ENCODE data around the gene SUPT6H. TPM values are rescaled to one million over a fixed set of nuclear protein-coding genes. Genes with fewer than 3 reads are reported as not detected.
"Not testable (repeated sequence)": the region's sequence is repeated elsewhere in the genome, so short reads cannot be mapped to it uniquely, and the experiment has no call there.

Gene SUPT6H
- total RNA-seq, 1 donor from 2014 or later: 84.3 TPM

DNA sequence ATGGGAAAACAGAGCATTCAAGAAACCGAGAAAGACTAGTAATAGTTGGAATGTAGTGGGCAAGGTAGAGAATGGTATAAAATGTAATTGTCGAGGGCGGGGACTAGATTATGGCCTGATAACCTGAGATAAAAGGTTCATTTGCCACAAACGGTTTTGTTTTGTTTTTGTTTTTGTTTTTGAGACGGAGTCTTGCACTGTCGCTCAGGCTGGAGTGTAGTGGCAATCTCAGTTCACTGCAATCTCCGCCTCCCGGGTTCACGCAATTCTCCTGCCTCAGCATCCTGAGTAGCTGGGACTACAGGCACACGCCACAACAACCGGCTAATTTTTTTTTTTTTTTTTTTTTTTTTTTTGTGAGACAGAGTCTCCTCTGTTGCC, 67.9 kb downstream of the SUPT6H start:
- intact Hi-C loops (cut with micrococcal nuclease): loop anchor here (2.0 to 5.0 kb wide), 5 partner anchors 32 to 837 kb away; partner anchors contain the start of genes ABHD15, FAM222B, NUFIP2 and TP53I13

DNA sequence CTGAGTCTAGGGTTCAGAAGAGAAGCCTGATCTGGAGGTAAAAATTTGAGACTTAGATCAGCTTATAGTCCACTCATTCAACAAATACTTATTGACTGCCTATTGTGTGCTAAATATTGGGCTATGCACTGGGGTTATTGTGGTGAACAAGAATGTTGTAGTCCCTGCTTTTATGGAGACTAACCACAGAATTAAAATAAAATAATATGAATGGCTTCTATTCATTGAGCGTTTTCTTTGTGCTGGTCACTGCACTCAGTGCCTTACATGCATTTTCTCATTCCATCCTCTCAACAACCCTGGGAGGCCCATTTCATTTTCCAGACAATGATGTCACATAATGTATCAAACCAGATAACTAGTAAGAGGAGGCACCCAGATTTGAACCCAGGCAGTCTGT, 71.3 kb downstream of the SUPT6H start:
- intact Hi-C loops (cut with micrococcal nuclease): no loop called here

DNA sequence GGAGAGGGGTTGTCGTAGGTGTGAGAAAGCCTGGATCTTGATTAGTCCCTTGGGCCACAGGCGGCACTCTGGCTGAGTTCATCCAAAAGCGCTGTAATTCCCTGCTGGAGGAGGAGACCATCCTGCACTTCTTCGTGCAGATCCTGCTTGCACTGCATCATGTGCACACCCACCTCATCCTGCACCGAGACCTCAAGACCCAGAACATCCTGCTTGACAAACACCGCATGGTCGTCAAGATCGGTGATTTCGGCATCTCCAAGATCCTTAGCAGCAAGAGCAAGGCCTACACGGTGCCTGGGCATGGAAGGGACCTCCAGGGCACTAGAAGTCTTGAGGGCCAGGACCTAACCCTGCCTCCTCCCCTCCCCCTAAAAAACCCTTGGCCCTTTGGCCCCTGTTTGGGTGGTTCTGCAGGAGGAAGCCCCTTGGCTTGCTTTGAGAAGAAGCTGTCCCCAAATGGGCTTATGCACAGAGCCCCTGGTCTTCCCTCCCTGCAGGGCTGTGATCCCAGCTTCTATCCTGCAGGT, 72.8 kb downstream of the SUPT6H start:
- intact Hi-C loops (cut with micrococcal nuclease): no loop called here

DNA sequence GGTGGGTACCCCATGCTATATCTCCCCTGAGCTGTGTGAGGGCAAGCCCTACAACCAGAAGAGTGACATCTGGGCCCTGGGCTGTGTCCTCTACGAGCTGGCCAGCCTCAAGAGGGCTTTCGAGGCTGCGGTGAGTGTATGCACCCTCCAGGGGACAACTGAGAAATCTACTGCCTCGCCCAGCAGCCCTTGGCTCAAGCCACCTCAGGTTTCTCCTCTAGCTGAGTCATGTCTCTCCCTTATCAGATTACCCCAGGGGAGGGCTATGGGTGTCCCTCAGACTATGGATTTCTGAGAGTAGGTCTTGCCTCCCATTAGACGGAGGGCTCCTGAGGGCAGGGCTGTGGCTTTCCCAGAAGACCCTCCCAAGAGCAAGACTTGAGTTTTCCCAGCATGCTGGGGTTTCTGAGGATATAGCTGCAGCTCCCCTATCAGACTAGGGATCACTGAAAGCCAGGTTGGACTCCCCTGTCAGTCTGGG, 73.3 kb downstream of the SUPT6H start:
- intact Hi-C loops (cut with micrococcal nuclease): no loop called here

DNA sequence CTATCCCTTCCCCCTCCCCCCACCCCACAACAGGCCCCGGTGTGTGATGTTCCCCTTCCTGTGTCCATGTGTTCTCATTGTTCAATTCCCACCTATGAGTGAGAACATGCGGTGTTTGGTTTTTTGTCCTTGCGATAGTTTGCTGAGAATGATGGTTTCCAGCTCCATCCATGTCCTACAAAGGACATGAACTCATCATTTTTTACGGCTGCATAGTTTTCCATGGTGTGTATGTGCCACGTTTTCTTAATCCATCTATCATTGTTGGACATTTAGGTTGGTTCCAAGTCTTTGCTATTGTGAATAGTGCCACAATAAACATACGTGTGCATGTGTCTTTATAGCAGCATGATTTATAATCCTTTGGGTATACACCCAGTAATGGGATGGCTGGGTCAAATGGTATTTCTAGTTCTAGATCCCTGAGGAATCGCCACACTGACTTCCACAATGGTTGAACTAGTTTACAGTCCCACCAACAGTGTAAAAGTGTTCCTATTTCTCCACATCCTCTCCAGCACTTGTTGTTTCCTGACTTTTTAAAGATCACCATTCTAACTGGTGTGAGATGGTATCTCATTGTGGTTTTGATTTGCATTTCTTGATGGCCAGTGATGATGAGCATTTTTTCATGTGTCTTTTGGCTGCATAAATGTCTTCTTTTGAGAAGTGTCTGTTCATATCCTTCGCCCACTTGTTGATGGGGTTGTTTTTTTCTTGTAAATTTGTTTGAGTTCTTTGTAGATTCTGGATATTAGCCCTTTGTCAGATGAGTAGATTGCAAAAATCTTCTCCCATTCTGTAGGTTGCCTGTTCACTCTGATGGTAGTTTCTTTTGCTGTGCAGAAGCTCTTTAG, 74.1 kb downstream of the SUPT6H start:
- intact Hi-C loops (cut with micrococcal nuclease): not testable (repeated sequence)

DNA sequence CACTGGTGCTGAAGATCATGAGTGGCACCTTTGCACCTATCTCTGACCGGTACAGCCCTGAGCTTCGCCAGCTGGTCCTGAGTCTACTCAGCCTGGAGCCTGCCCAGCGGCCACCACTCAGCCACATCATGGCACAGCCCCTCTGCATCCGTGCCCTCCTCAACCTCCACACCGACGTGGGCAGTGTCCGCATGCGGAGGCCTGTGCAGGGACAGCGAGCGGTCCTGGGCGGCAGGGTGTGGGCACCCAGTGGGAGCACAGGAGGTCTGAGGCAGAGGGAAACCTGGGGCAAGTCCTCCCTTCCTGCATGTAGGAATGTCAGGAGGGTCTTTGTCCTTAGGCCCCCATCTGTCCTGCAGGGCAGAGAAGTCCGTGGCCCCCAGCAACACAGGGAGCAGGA, 75.3 kb downstream of the SUPT6H start:
- intact Hi-C loops (cut with micrococcal nuclease): no loop called here

DNA sequence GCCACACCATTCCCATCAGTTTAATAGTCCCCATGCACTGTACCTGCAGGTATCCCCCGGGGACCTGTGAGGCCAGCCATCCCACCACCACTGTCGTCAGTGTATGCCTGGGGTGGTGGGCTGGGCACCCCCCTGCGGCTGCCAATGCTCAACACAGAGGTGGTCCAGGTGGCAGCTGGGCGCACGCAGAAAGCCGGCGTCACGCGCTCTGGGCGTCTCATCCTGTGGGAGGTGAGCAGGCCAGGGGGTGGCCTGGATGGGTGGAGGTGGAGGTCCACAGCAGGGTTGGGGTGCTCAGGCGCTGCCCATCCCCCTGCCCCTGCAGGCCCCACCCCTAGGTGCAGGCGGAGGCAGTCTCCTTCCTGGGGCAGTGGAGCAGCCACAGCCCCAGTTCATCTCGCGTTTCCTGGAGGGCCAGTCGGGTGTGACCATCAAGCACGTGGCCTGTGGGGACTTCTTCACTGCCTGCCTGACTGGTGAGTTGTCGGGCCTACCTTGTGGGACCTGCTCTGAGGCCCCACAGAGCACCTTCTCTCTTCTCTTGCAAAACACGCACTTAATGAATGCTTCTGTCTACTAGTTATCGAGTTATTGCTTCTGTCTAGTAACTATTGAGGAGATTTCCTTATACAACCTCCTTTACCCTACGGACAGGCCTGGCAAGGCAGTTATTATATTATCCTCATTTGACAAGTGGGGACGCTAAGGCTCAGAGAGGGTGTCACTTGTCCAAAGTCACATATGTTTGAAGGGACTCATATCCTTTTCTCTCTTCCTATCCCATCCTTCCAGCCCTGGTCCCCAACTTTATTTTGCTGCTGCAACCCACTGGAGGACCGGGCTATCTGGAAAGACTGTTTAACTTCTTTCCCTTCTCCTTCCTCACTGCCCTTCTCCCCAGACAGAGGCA, 76.0 kb downstream of the SUPT6H start:
- intact Hi-C loops (cut with micrococcal nuclease): no loop called here

DNA sequence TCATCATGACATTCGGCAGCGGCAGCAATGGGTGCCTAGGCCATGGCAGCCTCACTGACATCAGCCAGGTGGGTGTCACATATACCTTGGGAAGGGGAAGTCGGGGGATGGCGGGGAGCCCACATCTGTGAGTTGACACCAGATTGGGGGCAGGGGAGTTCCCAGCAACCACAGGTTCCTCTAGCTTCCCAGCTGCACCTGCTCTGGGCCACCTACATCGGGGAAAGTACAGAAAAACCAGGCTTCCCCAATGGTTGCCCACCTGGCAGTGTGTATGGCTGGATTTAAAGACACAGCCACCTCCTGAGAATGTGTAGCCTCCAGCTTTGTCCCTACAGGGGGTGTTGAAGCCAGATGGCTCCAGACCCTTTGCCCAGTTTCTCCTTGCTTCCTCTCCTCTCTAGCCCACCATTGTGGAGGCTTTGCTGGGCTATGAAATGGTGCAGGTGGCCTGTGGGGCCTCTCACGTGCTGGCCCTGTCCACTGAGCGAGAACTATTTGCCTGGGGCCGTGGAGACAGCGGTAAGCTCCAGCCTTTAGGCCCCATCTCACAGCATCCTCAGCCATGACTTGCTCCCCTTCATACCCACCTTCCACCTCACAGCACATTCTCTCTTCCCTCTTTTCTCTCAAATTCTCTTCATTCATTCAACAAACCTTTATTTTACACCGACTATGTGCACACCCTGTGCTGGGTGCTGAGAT, 76.8 kb downstream of the SUPT6H start:
- intact Hi-C loops (cut with micrococcal nuclease): no loop called here

DNA sequence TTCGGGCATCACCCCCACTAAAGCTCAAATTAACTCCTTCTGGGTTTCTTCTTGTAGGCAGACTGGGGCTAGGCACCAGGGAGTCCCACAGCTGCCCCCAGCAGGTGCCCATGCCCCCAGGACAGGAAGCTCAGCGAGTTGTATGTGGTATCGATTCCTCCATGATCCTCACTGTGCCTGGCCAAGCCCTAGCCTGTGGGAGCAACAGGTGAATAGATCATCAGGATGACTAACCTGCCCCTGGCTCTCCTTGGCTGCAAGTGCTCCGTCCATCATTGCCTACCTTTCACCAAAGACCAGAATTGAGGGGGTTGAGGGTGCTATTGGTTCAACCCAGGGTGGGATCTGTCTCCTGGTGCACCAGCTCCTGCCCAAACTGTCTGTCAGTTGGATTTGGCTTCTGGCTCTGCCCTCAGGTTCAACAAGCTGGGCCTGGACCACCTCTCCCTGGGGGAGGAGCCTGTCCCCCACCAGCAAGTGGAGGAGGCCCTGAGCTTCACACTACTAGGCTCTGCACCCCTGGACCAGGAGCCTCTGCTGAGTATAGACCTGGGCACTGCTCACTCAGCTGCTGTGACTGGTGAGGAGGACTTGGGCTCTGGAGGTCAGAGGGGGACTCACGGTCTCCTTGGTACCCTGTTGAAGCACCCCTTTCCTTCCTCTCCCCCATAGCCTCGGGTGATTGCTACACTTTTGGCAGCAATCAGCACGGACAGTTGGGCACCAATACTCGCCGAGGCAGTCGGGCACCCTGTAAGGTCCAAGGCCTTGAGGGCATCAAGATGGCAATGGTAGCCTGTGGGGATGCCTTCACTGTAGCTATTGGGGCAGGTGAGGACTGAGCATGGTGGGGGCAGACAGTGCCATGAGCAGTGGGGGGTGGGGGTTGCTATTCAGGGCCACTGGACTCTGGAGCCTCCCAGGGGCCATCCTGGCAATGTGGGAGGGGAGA, 78.7 kb downstream of the SUPT6H start:
- intact Hi-C loops (cut with micrococcal nuclease): no loop called here

DNA sequence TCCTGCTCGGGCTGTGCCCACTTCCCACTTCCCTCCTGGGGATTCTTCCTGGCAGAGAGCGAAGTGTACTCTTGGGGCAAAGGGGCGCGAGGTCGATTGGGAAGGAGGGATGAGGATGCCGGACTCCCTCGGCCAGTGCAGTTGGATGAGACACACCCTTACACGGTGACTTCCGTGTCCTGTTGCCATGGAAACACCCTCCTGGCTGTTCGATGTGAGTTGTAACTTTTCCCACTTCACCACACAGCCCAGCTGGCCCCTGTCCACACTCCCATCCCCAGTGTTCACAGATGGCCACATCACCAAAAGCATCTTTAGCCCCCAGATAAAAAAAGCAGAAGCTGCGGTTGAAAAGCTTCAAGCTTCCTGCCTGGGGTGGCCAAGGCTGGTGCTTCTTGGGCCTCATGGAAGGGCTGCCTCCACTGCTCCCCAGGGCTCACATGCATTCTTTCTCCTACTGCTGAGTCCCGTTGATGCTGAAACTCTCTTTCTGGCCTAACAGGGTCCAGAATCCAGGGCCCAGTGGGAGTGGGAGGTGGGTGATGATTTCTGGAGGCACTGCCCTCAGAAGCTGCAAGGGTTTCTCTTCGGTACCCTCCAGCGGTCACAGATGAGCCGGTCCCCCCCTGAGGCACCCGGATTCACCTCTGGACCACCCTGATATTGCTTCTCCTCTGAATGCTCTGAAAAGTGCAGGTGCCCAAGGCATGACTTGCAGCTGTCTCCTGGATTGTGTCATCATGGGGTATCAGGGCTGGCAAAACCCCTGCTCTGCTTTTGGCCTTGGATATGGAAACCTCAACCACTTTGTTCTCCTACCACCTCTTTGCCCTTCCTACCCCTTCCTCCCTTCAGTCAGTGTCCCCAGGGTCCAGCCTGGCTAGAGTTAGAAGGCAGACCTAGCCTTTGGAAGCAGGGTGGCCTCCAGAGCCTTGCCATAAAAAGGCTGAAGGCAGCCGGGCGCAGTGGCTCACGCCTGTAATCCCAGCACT, 79.6 kb downstream of the SUPT6H start:
- intact Hi-C loops (cut with micrococcal nuclease): no loop called here

DNA sequence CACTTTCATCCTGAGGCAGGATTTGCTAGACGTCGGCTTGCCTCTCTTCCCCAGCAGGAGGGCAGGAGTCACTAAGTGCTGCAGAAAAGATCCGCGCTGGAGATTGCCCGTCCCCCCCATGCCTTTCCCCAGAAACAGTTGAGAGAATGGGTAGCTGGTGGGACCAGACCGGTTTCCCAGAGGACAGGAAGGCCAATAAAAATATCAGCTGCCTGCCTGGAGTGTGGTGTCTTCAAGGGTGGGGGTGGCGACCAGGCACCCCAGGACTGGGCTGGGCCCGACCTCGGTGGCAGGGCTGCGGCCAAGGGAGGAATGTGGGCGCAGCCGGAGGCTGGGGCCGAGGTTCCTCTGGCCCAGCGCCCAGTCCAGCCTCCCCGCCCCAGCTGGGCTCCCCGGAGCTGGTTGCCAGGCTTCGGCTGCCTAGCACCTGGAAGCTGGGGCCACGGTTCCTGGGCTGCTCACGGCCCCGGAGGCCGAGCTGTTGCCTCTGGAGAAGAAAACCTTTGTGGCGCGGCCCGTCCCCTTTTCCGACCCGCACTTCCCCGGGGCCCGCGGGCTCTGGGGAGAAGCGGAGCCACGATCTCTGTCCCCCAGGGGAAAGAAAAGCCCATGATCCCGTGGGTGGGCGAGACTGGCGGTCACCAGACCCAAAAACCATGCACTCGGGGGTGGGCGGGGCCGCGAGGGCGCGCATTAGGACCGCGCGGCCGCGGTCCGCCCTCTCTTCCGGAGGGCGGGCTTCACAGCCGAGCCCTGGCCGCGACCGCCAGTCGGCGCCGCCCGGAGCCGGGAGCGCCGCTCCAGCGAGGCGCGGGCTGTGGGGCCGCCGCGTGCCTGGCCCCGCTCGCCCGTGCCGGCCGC, 81.5 kb downstream of the SUPT6H start, which contains the start of gene TRAF4:
Gene TRAF4 (plus strand): TSS at position 769 of the 861 bp plus-strand sequence. CDS start 102 bp downstream, outside the sequence.
- intact Hi-C loops (cut with micrococcal nuclease): loop anchor here (1.0 kb wide), 2 partner anchors 15 to 183 kb away; partner anchors contain the start of gene NEK8

DNA sequence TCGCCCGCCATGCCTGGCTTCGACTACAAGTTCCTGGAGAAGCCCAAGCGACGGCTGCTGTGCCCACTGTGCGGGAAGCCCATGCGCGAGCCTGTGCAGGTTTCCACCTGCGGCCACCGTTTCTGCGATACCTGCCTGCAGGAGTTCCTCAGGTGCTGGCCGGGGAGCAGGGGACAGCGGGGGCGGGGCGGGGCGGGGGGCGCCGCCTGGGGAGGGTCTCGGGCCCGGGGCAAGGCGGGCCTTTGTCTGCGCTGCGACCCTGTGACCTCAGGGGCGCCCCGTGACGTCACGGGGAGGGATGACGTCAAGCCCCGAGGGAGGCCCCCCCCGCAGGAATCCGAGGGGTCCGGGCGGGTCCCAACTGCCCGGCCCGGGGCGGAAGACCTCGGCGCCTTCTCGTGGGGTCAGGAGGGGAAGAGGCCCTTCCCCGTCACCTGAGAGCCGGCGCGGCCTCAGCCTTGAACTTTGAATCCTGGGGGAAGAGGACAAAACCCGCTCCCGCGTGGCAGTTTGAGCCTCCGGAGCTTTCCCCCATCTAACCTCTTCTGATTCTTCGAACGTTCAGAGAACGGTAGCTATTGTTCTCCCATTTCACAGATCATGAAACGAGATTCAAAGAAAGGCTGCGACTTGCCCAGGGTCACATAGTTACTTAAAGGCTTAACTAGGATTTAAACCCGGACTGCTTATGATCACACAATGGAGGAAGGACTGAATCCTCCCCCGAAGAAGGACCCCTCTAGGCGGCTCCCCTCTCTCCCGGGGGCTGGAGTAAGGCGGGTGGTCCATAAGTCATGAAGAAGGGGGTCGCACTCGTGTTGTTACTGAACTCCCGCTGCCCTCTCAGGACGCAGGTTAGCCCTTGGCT, 82.3 kb downstream of the SUPT6H start:
- intact Hi-C loops (cut with micrococcal nuclease): loop anchor here (1.0 kb wide), 1 partner anchor 16 kb away; the partner anchor contains the start of gene NEK8

DNA sequence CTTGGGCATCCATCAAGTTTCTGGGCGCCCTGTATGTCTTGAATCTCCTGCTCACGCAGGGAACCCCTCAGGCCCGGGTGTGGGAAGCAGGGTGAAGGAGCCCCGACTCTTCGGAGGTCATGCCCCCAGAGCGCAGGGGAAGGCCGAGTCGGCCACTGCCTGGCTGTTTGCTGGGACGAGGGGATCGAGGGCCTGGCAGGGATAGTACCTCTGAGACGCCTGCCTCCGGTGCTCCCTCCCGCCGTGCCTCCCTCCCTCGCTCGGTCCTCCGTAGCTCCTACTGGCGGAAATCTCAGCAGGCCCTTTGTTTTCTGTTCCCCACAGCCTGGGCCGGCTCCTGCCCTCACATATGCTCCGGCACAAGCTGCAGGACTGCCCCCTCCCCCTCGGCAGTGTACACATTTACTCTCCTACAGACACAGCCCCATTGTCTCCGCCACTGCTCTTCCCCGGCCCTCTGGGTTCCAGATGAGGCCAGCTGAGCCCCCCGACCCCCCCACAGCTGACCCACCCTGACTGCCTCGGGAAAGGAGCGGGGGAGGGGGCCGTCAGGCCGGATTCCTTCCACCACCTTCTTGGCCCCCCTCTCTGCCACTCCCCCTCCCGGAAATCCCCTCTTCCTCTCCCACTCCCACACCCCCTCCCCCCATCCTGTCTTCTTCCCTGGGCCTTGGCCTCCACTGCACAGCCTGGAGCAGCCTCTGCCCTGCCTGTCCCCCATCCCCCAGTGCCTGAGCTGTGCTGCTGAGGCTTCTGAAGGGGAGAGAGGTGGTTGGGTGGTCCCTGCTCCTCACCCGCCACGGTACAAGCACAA, 83.2 kb downstream of the SUPT6H start:
- intact Hi-C loops (cut with micrococcal nuclease): loop anchor here (1.0 kb wide), 1 partner anchor 17 kb away; the partner anchor contains the start of gene NEK8

DNA sequence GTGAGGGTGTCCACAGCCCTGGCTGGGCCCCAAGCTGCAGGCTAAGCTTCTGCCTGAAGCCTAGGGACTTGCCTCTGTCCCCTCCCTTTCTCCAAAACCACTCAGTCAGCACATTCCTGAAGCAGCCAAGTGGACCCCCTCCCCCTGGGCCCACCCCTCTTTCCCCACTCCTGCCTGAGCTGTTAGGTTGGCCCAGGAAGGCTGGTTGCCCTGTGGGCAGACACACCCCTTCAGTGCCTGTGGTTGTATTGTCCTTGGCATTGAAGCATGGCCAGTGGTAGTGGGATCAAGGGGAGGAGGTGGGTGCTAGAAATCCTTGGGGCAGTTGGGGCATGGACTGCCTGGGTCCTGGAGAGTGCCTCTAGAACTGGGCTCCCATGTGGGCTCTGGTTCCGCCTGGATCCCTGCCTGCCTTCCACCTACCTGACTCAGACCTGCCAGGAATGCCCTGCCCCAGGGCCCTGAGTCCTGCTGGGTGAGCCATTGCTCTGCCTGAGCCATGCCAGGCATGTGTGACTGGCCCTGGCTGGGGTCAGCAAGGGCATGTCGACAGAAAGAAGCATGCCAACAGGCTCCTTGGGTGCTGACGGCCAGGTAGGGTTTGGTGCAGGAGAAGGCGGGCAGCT, 83.9 kb downstream of the SUPT6H start:
- intact Hi-C loops (cut with micrococcal nuclease): no loop called here

DNA sequence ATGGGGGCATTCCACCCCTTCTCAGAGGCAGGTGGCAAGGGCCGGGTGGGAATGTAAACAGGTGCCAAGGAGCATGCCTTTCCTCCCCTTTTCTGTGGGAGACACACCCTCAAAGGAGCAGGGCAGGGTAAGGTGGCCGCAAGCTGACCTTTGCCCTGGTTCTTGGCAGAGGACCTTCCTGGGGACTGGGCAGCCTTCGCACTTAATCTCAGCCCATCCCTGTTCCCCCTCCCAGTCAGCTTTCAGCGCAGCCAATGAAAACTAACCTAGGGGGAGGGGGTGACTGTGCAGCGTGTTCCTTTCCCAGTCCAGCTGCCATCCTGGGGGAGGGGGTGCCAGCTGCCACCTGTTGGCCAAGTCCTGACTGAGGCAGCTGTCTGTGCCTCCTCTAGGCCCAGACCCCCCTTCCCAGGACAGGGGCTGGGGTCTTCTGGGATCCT, 84.6 kb downstream of the SUPT6H start:
- intact Hi-C loops (cut with micrococcal nuclease): no loop called here
